NB4 (cell line): ENCODE measurements around the gene CDYL.

ENCODE experiments used
- CTCF ChIP-seq: IDR thresholded peaks from one replicate; pipeline ENCODE4 v1.5.1; 2012; ENCODE audit warnings: low read depth, low read length
- MAX ChIP-seq: IDR thresholded peaks from 2 replicates; pipeline ENCODE4 v1.6.1; 2011; ENCODE audit warnings: low read depth, low read length

GRCh38 chr6:4929097-4929718, 153.0 kb downstream of the CDYL start:
- TF ChIP-seq CTCF = no peak
- TF ChIP-seq MAX = no peak
